SK-N-SH treated with all-trans-retinoic acid at 6 μM for 48 hours (cell line): ENCODE results near the gene IRX1.

ENCODE experiments used
- ATAC-seq: fragments of 200-7000 bp; cut with Tn5 transposase; 3 replicates; pipeline ENCODE4 v1.9.1; 2020; ENCODE audit warnings: mild to moderate bottlenecking, moderate library complexity
- ARNTL ChIP-seq: fragments of 450-650 bp; formaldehyde crosslinking; IDR thresholded peaks from 2 replicates; pipeline ENCODE4 v1.5.0; 2020; ENCODE audit warnings: low read depth, mild to moderate bottlenecking, moderate library complexity, borderline replicate concordance
- BACH2 ChIP-seq: fragments of 250-450 bp; sonication (Bioruptor Pico); IDR thresholded peaks from 2 replicates; pipeline ENCODE4 v1.9.0; 2021; ENCODE audit warnings: mild to moderate bottlenecking, borderline replicate concordance
- CSDC2 ChIP-seq: fragments of 250-450 bp; sonication (Bioruptor Pico); IDR thresholded peaks from 2 replicates; pipeline ENCODE4 v1.5.0; 2020; ENCODE audit warnings: mild to moderate bottlenecking, moderate library complexity
- ISL1 ChIP-seq: fragments of 250-450 bp; sonication (Bioruptor Pico); IDR thresholded peaks from 2 replicates; pipeline ENCODE4 v2.1.2; 2022; ENCODE audit warnings: mild to moderate bottlenecking, moderate library complexity
- OSR1 ChIP-seq: fragments of 250-450 bp; sonication (Bioruptor Pico); IDR thresholded peaks from 2 replicates; pipeline ENCODE4 v1.8.0; 2022; ENCODE audit warnings: moderate library complexity, mild to moderate bottlenecking, inconsistent platforms
- PPARA ChIP-seq: fragments of 250-450 bp; sonication (Bioruptor Pico); IDR thresholded peaks from 2 replicates; pipeline ENCODE4 v1.5.0; 2020; ENCODE audit warnings: mild to moderate bottlenecking, borderline replicate concordance
- RARB ChIP-seq: fragments of 250-450 bp; sonication (Bioruptor Pico); IDR thresholded peaks from 2 replicates; pipeline ENCODE4 v1.8.0; 2021; ENCODE audit warnings: mild to moderate bottlenecking, moderate library complexity
- SNAI2 ChIP-seq: fragments of 250-450 bp; sonication (Bioruptor Pico); IDR thresholded peaks from 2 replicates; pipeline ENCODE4 v1.5.0; 2020; ENCODE audit warnings: mild to moderate bottlenecking, moderate library complexity
- TCF4 ChIP-seq: fragments of 250-450 bp; sonication (Bioruptor Pico); IDR thresholded peaks from 2 replicates; pipeline ENCODE4 v1.8.0; 2021; ENCODE audit warnings: mild to moderate bottlenecking, moderate library complexity, borderline replicate concordance
- TOX ChIP-seq: fragments of 250-450 bp; sonication (Bioruptor Pico); IDR thresholded peaks from 2 replicates; pipeline ENCODE4 v1.8.0; 2021; ENCODE audit warnings: mild to moderate bottlenecking, moderate library complexity, borderline replicate concordance
- ZC3H10 ChIP-seq: fragments of 250-450 bp; sonication (Bioruptor Pico); IDR thresholded peaks from 2 replicates; pipeline ENCODE4 v1.5.1; 2021; ENCODE audit warnings: mild to moderate bottlenecking, moderate library complexity
- ZFP3 ChIP-seq: fragments of 250-450 bp; sonication (Bioruptor Pico); IDR thresholded peaks from 2 replicates; pipeline ENCODE4 v1.5.0; 2020; ENCODE audit warnings: mild to moderate bottlenecking, moderate library complexity
- ZFP30 ChIP-seq: fragments of 450-650 bp; formaldehyde crosslinking; IDR thresholded peaks from 2 replicates; pipeline ENCODE4 v1.5.0; 2022; ENCODE audit warnings: mild to moderate bottlenecking, moderate library complexity
- ZNF565 ChIP-seq: fragments of 450-650 bp; formaldehyde crosslinking; conservative IDR thresholded peaks from 2 replicates; pipeline ENCODE4 v1.5.0; 2020; ENCODE audit warnings: low read depth, mild to moderate bottlenecking, moderate library complexity
- ZNF70 ChIP-seq: fragments of 450-650 bp; formaldehyde crosslinking; IDR thresholded peaks from 2 replicates; pipeline ENCODE4 v1.5.0; 2020; ENCODE audit warnings: mild to moderate bottlenecking, moderate library complexity
- ZNF8 ChIP-seq: fragments of 450-650 bp; formaldehyde crosslinking; IDR thresholded peaks from 2 replicates; pipeline ENCODE4 v1.5.0; 2020; ENCODE audit warnings: mild to moderate bottlenecking, moderate library complexity
- TF ChIP-seq, protein P1 (sequence below): fragments of 250-450 bp; sonication (Bioruptor Pico); IDR thresholded peaks from 2 replicates; pipeline ENCODE4 v1.5.1; 2021; ENCODE audit warnings: mild to moderate bottlenecking, moderate library complexity
- TF ChIP-seq, protein P2 (sequence below): fragments of 250-450 bp; sonication (Bioruptor Pico); IDR thresholded peaks from 2 replicates; pipeline ENCODE4 v1.8.0; 2021; ENCODE audit warnings: low read depth, mild to moderate bottlenecking, moderate library complexity, borderline replicate concordance
- TF ChIP-seq, protein P3 (sequence below): fragments of 250-450 bp; sonication (Bioruptor Pico); IDR thresholded peaks from 2 replicates; pipeline ENCODE4 v1.8.0; 2020; ENCODE audit warnings: mild to moderate bottlenecking, moderate library complexity, borderline replicate concordance
- TF ChIP-seq, protein P4 (sequence below): fragments of 250-450 bp; sonication (Bioruptor Pico); IDR thresholded peaks from 2 replicates; pipeline ENCODE4 v1.5.0; 2020; ENCODE audit warnings: mild to moderate bottlenecking, moderate library complexity

Gene IRX1

DNA sequence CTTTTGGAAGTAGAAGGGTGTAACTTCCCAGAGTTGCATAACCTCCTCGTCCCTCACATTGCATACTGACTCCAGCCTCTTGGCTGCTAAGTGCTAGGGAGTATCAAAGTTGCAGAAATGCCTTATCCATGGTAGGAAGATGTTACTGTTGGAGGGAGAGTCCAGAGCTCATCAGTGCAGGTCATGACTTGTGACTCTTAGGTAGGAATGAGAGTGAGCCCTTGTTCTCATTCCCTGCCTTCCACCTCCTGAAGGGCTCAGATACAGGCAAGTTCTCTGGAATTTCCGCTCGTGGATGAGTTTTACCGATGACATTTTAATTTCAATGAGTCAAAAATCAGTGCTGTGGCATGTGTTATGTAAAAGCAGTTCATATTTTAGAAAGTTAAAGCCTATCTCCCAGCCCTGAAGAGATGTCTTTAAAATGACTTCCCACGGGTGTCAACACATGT is 17.0 kb downstream of the IRX1 start:
- no peak for ATAC-seq
- no peak for TF ChIP-seq TOX (CRISPR knock-in tag)
- no peak for TF ChIP-seq PPARA (CRISPR knock-in tag)
- TF ChIP-seq BACH2 (CRISPR knock-in tag) = no peak
- TF ChIP-seq CSDC2 (CRISPR knock-in tag) = no peak
- TF ChIP-seq ZC3H10 (CRISPR knock-in tag) = no peak
- TF ChIP-seq, protein P1, sequence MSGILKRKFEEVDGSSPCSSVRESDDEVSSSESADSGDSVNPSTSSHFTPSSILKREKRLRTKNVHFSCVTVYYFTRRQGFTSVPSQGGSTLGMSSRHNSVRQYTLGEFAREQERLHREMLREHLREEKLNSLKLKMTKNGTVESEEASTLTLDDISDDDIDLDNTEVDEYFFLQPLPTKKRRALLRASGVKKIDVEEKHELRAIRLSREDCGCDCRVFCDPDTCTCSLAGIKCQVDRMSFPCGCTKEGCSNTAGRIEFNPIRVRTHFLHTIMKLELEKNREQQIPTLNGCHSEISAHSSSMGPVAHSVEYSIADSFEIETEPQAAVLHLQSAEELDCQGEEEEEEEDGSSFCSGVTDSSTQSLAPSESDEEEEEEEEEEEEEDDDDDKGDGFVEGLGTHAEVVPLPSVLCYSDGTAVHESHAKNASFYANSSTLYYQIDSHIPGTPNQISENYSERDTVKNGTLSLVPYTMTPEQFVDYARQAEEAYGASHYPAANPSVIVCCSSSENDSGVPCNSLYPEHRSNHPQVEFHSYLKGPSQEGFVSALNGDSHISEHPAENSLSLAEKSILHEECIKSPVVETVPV (CRISPR knock-in tag) = no peak
- no peak for TF ChIP-seq ZNF8 (CRISPR knock-in tag)
- no peak for TF ChIP-seq ISL1 (CRISPR knock-in tag)
- TF ChIP-seq, protein P2, sequence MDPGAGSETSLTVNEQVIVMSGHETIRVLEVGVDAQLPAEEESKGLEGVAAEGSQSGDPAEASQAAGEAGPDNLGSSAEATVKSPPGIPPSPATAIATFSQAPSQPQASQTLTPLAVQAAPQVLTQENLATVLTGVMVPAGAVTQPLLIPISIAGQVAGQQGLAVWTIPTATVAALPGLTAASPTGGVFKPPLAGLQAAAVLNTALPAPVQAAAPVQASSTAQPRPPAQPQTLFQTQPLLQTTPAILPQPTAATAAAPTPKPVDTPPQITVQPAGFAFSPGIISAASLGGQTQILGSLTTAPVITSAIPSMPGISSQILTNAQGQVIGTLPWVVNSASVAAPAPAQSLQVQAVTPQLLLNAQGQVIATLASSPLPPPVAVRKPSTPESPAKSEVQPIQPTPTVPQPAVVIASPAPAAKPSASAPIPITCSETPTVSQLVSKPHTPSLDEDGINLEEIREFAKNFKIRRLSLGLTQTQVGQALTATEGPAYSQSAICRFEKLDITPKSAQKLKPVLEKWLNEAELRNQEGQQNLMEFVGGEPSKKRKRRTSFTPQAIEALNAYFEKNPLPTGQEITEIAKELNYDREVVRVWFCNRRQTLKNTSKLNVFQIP = no peak
- TF ChIP-seq, protein P3, sequence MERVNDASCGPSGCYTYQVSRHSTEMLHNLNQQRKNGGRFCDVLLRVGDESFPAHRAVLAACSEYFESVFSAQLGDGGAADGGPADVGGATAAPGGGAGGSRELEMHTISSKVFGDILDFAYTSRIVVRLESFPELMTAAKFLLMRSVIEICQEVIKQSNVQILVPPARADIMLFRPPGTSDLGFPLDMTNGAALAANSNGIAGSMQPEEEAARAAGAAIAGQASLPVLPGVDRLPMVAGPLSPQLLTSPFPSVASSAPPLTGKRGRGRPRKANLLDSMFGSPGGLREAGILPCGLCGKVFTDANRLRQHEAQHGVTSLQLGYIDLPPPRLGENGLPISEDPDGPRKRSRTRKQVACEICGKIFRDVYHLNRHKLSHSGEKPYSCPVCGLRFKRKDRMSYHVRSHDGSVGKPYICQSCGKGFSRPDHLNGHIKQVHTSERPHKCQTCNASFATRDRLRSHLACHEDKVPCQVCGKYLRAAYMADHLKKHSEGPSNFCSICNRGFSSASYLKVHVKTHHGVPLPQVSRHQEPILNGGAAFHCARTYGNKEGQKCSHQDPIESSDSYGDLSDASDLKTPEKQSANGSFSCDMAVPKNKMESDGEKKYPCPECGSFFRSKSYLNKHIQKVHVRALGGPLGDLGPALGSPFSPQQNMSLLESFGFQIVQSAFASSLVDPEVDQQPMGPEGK (CRISPR knock-in tag) = no peak
- TF ChIP-seq RARB (CRISPR knock-in tag) = no peak
- TF ChIP-seq TCF4 (CRISPR knock-in tag) = no peak
- TF ChIP-seq SNAI2 = no peak
- no peak for TF ChIP-seq ZNF565
- TF ChIP-seq, all 23 proteins: peak for 0

DNA sequence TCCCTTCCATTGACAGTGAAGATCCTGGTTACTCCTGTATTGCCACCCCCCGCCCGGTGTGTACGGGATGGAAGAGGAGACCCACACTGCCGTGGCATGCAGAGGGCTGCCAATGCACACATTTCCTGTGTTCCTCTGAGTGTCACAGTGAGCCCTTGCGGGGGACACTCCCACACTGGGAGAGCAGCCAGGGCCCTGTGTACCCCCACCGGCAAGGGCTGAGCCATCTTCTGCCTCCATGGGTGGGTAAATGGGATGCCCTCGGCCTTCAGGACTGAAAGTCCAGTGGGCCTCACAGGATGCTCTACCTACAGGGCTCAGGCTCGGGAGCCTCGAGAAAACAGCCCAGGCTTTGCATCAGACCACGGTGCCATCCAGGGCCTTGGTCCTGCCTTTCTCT is 18.1 kb downstream of the IRX1 start:
- ATAC-seq = no peak
- TF ChIP-seq TOX (CRISPR knock-in tag) = no peak
- TF ChIP-seq ZC3H10 (CRISPR knock-in tag) = no peak
- TF ChIP-seq OSR1 (CRISPR knock-in tag) = no peak
- TF ChIP-seq ISL1 (CRISPR knock-in tag) = no peak
- TF ChIP-seq ZNF70 (CRISPR knock-in tag) = no peak
- TF ChIP-seq, protein P1 (CRISPR knock-in tag) = no peak
- TF ChIP-seq ZNF8 (CRISPR knock-in tag) = no peak
- TF ChIP-seq, protein P3 (CRISPR knock-in tag) = no peak
- no peak for TF ChIP-seq SNAI2
- no peak for TF ChIP-seq TCF4 (CRISPR knock-in tag)
- no peak for TF ChIP-seq BACH2 (CRISPR knock-in tag)
- no peak for TF ChIP-seq ZFP30 (CRISPR knock-in tag)
- no peak for TF ChIP-seq ARNTL
- TF ChIP-seq, protein P4, sequence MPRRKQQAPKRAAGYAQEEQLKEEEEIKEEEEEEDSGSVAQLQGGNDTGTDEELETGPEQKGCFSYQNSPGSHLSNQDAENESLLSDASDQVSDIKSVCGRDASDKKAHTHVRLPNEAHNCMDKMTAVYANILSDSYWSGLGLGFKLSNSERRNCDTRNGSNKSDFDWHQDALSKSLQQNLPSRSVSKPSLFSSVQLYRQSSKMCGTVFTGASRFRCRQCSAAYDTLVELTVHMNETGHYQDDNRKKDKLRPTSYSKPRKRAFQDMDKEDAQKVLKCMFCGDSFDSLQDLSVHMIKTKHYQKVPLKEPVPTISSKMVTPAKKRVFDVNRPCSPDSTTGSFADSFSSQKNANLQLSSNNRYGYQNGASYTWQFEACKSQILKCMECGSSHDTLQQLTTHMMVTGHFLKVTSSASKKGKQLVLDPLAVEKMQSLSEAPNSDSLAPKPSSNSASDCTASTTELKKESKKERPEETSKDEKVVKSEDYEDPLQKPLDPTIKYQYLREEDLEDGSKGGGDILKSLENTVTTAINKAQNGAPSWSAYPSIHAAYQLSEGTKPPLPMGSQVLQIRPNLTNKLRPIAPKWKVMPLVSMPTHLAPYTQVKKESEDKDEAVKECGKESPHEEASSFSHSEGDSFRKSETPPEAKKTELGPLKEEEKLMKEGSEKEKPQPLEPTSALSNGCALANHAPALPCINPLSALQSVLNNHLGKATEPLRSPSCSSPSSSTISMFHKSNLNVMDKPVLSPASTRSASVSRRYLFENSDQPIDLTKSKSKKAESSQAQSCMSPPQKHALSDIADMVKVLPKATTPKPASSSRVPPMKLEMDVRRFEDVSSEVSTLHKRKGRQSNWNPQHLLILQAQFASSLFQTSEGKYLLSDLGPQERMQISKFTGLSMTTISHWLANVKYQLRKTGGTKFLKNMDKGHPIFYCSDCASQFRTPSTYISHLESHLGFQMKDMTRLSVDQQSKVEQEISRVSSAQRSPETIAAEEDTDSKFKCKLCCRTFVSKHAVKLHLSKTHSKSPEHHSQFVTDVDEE (CRISPR knock-in tag) = no peak
- no peak for TF ChIP-seq ZNF565
- TF ChIP-seq, protein P2 = no peak
- no peak for TF ChIP-seq ZFP3 (CRISPR knock-in tag)
- no peak for TF ChIP-seq CSDC2 (CRISPR knock-in tag)
